Prostate gland (tissue), 2 donors: ENCODE data around the gene ACTR1A. TPM values are rescaled to one million over a fixed set of nuclear protein-coding genes. Genes with fewer than 3 reads are reported as not detected.
"Not testable (repeated sequence)": the region's sequence is repeated elsewhere in the genome, so short reads cannot be mapped to it uniquely, and the experiment has no call there.

Experiments
- DNase-seq: peaks from one replicate; pipeline ENCODE4 v3.0.0-alpha.2; 2019; ENCODE audit warnings: low spot score
- H3K27ac ChIP-seq, 2 donors: fragments of 200-600 bp; sonication (generic); 2 replicates each; pipeline ENCODE4 v1.5.1; 2017 to 2019
- H3K27me3 ChIP-seq: fragments of 200-600 bp; sonication (generic); replicated peaks from 2 replicates; pipeline ENCODE4 v1.5.1; 2019; ENCODE audit not compliant: insufficient read depth
- H3K36me3 ChIP-seq, 2 donors: fragments of 200-600 bp; sonication (generic); 1 replicate in 1 of 2; 2 replicates in 1 of 2; pipeline versions ENCODE4 v1.5.1 to v1.8.1; 2017 to 2019
- H3K4me1 ChIP-seq: fragments of 200-600 bp; sonication (generic); replicated peaks from 2 replicates; pipeline ENCODE4 v1.5.1; 2019
- H3K4me3 ChIP-seq, 2 donors: fragments of 200-600 bp; sonication (generic); 2 replicates each; pipeline ENCODE4 v1.5.1; 2017 to 2019
- H3K9me3 ChIP-seq: fragments of 200-600 bp; sonication (generic); 2 replicates; pipeline ENCODE4 v1.5.1; 2017
- POLR2A ChIP-seq: fragments of 450-650 bp; IDR thresholded peaks from one replicate; pipeline ENCODE4 v1.6.1; 2016; ENCODE audit warnings: antibody characterized with exemption, mild to moderate bottlenecking
- POLR2AphosphoS5 ChIP-seq: sonication (generic); formaldehyde crosslinking; IDR thresholded peaks from one replicate; pipeline ENCODE4 v1.6.1; 2017; ENCODE audit warnings: antibody characterized with exemption
- WGBS: methylation state at CpG from one replicate; pipeline ENCODE4 v1.1.5; 2018; 5-methylcytosine and 5-hydroxymethylcytosine counted together
- intact Hi-C: fragments of 100-400 bp; cut with DNase I; formaldehyde crosslinking; loops from one replicate; pipeline ENCODE4 v1.14.2; 2022
- total RNA-seq, 2 donors: library from RNA; depleted of rRNA; stranded (reverse); fragments of >200 nt; gene quantifications; one replicate each; pipeline ENCODE4 v1.1.0, GENCODE V29; 2016
- TF ChIP-seq, protein P1 (sequence below), 4 experiments: fragments of 200-600 bp in 2 of 4; fragments of 450-650 bp in 2 of 4; sonication (generic) in 2 of 4; IDR thresholded peaks; 1 replicate in 3 of 4; 2 replicates in 1 of 4; pipeline ENCODE4 v1.5.1; 2016 to 2019; ENCODE audit warnings: antibody characterized with exemption in 4 of 4, mild to moderate bottlenecking in 2 of 4, moderate library complexity in 2 of 4

Gene ACTR1A
- total RNA-seq, 2 donors from 2014 or later, result 75.6 to 95.9 TPM

DNA sequence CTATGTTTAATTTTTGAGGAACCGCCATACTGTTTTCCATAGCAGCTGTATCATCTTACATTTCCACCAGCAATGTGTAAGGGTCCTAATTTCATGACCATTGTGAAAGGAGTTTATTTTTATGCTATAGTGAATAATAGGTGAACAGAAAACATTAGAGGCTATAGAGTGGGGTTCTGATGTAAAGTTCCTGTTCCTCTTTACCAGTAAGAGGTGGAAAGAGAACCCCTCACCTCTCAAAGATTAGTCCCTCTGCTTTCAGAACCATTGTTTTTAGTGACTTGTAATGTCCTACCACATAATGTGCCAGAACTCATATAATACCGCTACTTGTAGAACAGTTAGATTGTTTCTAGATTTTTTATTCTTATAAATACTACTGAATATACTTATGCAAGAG is 35.4 kb upstream of the ACTR1A start:
- intact Hi-C loops, result no loop called here
- Histone ChIP-seq H3K27ac (no peak overlapping the region), H3K4me1 (no peaks in the 10 kb centered on the region), H3K9me3 (no peaks in the 10 kb centered on the region), H3K4me3 (no peak overlapping the region), H3K27me3 (no peaks in the 10 kb centered on the region), H3K36me3 (no peaks in the 10 kb centered on the region)
- no peak for DNase-seq
- WGBS, result 97% methylated on average over 2 of the region's 2 CpGs
- no peak for TF ChIP-seq POLR2A
- TF ChIP-seq, protein P1, sequence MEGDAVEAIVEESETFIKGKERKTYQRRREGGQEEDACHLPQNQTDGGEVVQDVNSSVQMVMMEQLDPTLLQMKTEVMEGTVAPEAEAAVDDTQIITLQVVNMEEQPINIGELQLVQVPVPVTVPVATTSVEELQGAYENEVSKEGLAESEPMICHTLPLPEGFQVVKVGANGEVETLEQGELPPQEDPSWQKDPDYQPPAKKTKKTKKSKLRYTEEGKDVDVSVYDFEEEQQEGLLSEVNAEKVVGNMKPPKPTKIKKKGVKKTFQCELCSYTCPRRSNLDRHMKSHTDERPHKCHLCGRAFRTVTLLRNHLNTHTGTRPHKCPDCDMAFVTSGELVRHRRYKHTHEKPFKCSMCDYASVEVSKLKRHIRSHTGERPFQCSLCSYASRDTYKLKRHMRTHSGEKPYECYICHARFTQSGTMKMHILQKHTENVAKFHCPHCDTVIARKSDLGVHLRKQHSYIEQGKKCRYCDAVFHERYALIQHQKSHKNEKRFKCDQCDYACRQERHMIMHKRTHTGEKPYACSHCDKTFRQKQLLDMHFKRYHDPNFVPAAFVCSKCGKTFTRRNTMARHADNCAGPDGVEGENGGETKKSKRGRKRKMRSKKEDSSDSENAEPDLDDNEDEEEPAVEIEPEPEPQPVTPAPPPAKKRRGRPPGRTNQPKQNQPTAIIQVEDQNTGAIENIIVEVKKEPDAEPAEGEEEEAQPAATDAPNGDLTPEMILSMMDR (IDR thresholded peaks at IDR 0.05), result no peak
- no peak for TF ChIP-seq POLR2AphosphoS5

DNA sequence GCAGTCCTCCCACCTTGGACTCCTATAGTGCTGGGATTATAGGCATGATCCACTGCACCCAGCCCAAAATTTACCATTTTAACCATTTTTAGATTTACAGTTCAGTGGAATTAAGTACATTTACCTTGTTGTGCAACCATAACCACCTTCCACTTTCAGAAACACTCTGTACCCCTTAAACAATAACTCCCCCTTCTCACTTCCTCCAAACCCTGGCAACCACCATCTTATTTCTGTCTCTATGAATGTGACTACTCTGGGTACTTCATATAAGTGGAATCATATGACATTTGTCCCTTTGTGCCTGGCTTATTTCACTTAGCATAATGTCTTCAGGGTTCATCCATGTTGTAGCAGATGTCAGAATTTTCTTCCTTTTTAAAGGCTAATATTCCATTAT is 34.9 kb upstream of the ACTR1A start:
- H3K27ac ChIP-seq, result no peak overlapping the region
- TF ChIP-seq POLR2AphosphoS5, result no peak
- TF ChIP-seq, protein P1 (IDR thresholded peaks at IDR 0.05), result no peak
- TF ChIP-seq POLR2A, result no peak
- no peaks in the 10 kb centered on the region for H3K9me3 ChIP-seq
- no peak for DNase-seq
- H3K4me3 ChIP-seq, result no peak overlapping the region
- H3K4me1 ChIP-seq, result no peaks in the 10 kb centered on the region
- intact Hi-C loops, result no loop called here
- no peaks in the 10 kb centered on the region for H3K27me3 ChIP-seq
- H3K36me3 ChIP-seq, result no peaks in the 10 kb centered on the region

DNA sequence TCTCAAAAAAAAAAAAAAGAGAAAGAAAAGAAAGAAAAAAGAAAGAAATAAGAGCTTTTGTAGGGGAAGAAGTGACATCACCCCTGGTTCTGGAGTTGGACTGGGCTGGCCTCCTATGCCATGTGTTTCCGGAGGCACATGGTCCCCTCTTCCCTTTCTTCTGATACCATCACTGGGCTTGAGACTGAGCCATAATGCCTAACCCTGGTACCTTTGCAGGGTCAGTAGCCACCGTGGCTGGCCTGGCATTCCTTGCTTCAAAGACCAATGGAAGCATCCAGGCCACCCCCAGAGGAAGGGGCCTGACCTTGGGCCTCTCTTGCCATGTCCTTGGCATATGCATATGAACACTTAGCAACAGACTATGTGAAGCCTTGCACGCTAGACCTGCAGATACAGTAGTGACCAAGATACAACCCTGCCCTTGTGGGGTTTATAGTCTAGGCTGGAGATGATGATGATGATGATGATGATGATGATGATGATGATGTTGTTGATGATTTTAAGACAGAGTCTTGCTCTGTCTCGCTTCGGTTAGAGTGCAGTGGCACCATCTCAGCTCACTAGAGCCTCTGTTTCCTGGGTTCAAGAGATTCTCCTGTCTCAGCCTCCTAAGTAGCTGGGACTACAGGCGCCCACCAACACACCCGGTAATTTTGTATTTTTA is 33.1 kb upstream of the ACTR1A start:
- WGBS, result 96% methylated on average over 7 of the region's 7 CpGs
- no peak overlapping the region for H3K4me3 ChIP-seq
- no peaks in the 10 kb centered on the region for H3K27me3 ChIP-seq
- intact Hi-C loops, result no loop called here
- no peaks in the 10 kb centered on the region for H3K36me3 ChIP-seq
- H3K4me1 ChIP-seq, result no peaks in the 10 kb centered on the region
- DNase-seq, result no peak
- H3K9me3 ChIP-seq, result no peaks in the 10 kb centered on the region
- no peak overlapping the region for H3K27ac ChIP-seq
- TF ChIP-seq, protein P1 (IDR thresholded peaks at IDR 0.05), result no peak
- no peak for TF ChIP-seq POLR2AphosphoS5
- TF ChIP-seq POLR2A, result no peak

DNA sequence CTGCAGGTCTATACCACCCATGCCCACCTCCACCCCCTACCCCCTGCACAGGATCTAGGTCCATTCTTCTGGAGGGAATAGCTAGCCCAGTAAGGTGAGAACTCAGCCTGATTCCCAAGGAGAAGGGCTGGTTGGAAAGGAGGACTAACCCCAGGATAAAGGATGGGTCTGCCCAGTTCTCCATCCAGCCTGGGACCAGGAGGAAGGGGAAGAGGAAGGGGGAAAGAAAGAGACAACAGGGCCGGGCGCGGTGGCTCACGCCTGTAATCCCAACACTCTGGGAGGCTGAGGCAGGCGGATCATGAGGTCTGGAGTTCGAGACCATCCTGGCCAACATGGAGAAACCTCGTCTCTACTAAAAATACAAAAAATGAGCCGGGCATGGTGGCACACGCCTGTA is 32.5 kb upstream of the ACTR1A start:
- H3K4me1 ChIP-seq, DNase-seq, H3K27ac ChIP-seq, H3K36me3 ChIP-seq, H3K9me3 ChIP-seq, H3K27me3 ChIP-seq, H3K4me3 ChIP-seq, intact Hi-C loops: not testable (repeated sequence)
- WGBS, result 97% methylated on average over 9 of the region's 9 CpGs

DNA sequence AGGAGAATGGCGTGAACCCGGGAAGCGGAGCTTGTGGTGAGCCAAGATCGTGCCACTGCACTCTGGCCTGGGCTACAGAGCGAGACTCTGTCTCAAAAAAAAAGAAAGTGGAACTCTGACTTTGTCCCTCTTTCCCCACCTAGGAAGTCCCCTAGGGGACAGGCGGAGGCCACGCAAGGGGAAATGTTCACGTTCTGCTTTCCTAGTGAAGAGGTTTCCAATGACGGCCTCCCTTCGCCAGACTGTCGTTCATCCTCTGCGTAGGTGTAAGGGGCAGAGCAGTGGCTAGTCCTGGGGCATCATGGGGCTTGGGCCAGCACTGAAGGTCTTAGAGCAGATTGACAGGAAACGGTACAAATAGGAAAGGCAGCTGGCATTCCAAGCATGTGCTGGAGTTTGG is 31.8 kb upstream of the ACTR1A start:
- H3K9me3 ChIP-seq, result no peaks in the 10 kb centered on the region
- H3K27me3 ChIP-seq, result no peaks in the 10 kb centered on the region
- H3K4me1 ChIP-seq, result no peaks in the 10 kb centered on the region
- TF ChIP-seq, protein P1 (IDR thresholded peaks at IDR 0.05), result no peak
- TF ChIP-seq POLR2A (no peak), POLR2AphosphoS5 (no peak)
- intact Hi-C loops, result no loop called here
- H3K4me3 ChIP-seq, result no peak overlapping the region
- H3K27ac ChIP-seq, result no peak overlapping the region
- H3K36me3 ChIP-seq, result no peaks in the 10 kb centered on the region
- no peak for DNase-seq
- WGBS, result 86% methylated on average over 13 of the region's 13 CpGs
